HepG2 (cell line): ENCODE results near the gene HLA-DPA1. TPM values are rescaled to one million over a fixed set of nuclear protein-coding genes. Genes with fewer than 3 reads are reported as not detected.

Experiments
- ATAC-seq: fragments of 200-7000 bp; cut with Tn5 transposase; 3 replicates; pipeline ENCODE4 v1.9.1; 2020; ENCODE audit warnings: mild to moderate bottlenecking, moderate library complexity
- BruUV-seq: library from RNA; stranded (reverse); fragments of 400-500 nt; replicated peaks from 2 replicates; lab custom pipeline; 2021; lab: Mats Ljungman, UMichigan
- CTCF ChIA-PET: fragments of 300-600 bp; formaldehyde crosslinking; extraction: SDS; loops from one replicate; lab custom pipeline; 2021; ENCODE audit warnings: low total read pairs, inconsistent platforms, low intra/inter-chr PET ratio; lab: Yijun Ruan, JAX
- POLR2A ChIA-PET: fragments of 350-600 bp; sonication (Branson Sonifier 250); formaldehyde crosslinking; loops from one replicate; lab custom pipeline; 2020; ENCODE audit warnings: antibody characterized with exemption, inconsistent platforms; lab: Yijun Ruan, JAX
- DNase-seq: peaks from one replicate; pipeline ENCODE4 v3.0.0-alpha.2; 2015; ENCODE audit warnings: low spot score
- FAIRE-seq: peaks from 3 replicates; lab custom pipeline; 2011; peaks lifted over from hg19 to GRCh38; lab: Jason Lieb, UNC
- H2AFZ ChIP-seq: one replicate; pipeline ENCODE4 v1.6.1; 2011; ENCODE audit warnings: low read length, inconsistent platforms
- H3K27ac ChIP-seq: fragments of 300-600 bp; 3 replicates; pipeline ENCODE4 v1.8.0; 2011; ENCODE audit warnings: mixed run types, mild to moderate bottlenecking, mixed read lengths, low read length, inconsistent platforms; ENCODE audit not compliant: insufficient read depth; ENCODE audit errors: extremely low read length
- H3K27me3 ChIP-seq, 2 experiments: fragments of 200-600 bp in 1 of 2; 2 replicates in 1 of 2; 3 replicates in 1 of 2; pipeline versions ENCODE4 v1.6.0 to v1.8.0; 2011; ENCODE audit warnings: low read length in 2 of 2, mild to moderate bottlenecking in 2 of 2, moderate library complexity in 2 of 2, inconsistent platforms in 1 of 2; ENCODE audit not compliant: insufficient read depth in 2 of 2, control insufficient read depth in 1 of 2
- H3K36me3 ChIP-seq, 2 experiments: fragments of 200-600 bp in 1 of 2; replicated peaks in 1 of 2; 2 replicates in 1 of 2; 3 replicates in 1 of 2; pipeline versions ENCODE4 v1.5.1 to v1.8.0; 2011; ENCODE audit warnings: low read length in 2 of 2, inconsistent platforms in 1 of 2; ENCODE audit not compliant: insufficient read depth in 2 of 2, control insufficient read depth in 1 of 2
- H3K4me1 ChIP-seq: 2 replicates; pipeline ENCODE4 v1.5.1; 2012; ENCODE audit warnings: low read length, inconsistent platforms; ENCODE audit not compliant: insufficient read depth
- H3K4me2 ChIP-seq: 2 replicates; pipeline ENCODE4 v1.6.0; 2011; ENCODE audit warnings: low read depth, low read length, inconsistent platforms
- H3K4me3 ChIP-seq, 3 experiments: fragments of 200-600 bp in 1 of 3; sonication (generic), shearing (Covaris generic) in 1 of 3; replicated peaks in 1 of 3; 2 replicates each; pipeline ENCODE4 v1.5.1; 2011 to 2016; ENCODE audit warnings: low read length in 3 of 3, inconsistent platforms in 2 of 3, low read depth in 2 of 3, mild to moderate bottlenecking in 2 of 3, control low read depth in 1 of 3, mixed read lengths in 1 of 3; ENCODE audit not compliant: insufficient read depth in 1 of 3
- H3K79me2 ChIP-seq: one replicate; pipeline ENCODE4 v1.6.1; 2011; ENCODE audit warnings: low read length, inconsistent platforms; ENCODE audit not compliant: insufficient read depth
- H3K9ac ChIP-seq: 2 replicates; pipeline ENCODE4 v1.6.0; 2011; ENCODE audit warnings: mild to moderate bottlenecking, low read depth, low read length, inconsistent platforms; ENCODE audit not compliant: insufficient read depth
- H3K9me3 ChIP-seq: 2 replicates; pipeline ENCODE4 v1.5.1; 2012; ENCODE audit warnings: mild to moderate bottlenecking, low read length
- H4K20me1 ChIP-seq: 2 replicates; pipeline ENCODE4 v1.6.0; 2011; ENCODE audit warnings: inconsistent platforms, mild to moderate bottlenecking, low read length, moderate library complexity; ENCODE audit not compliant: insufficient read depth
- ARNTL ChIP-seq: sonication (generic); formaldehyde crosslinking; IDR thresholded peaks from 2 replicates; pipeline ENCODE4 v1.4.0; 2020; ENCODE audit warnings: mild to moderate bottlenecking, missing genetic modification reagents
- ETS1 ChIP-seq: sonication (generic); formaldehyde crosslinking; IDR thresholded peaks from 2 replicates; pipeline ENCODE4 v1.4.0; 2020; ENCODE audit warnings: missing genetic modification reagents
- MXD4 ChIP-seq: IDR thresholded peaks from 2 replicates; pipeline ENCODE4 v1.6.1; 2016; ENCODE audit warnings: mild to moderate bottlenecking, missing biosample characterization, missing genetic modification reagents
- NFIC ChIP-seq: IDR thresholded peaks from 2 replicates; pipeline ENCODE4 v1.6.1; 2012; ENCODE audit warnings: mild to moderate bottlenecking, low read length, inconsistent platforms
- NFKB2 ChIP-seq: sonication (generic); formaldehyde crosslinking; IDR thresholded peaks from 2 replicates; pipeline ENCODE4 v1.4.0; 2020; ENCODE audit warnings: missing genetic modification reagents, borderline replicate concordance
- NKX3-1 ChIP-seq: sonication (generic); formaldehyde crosslinking; IDR thresholded peaks from 2 replicates; pipeline ENCODE4 v1.5.0; 2020; ENCODE audit warnings: missing genetic modification reagents
- RCOR2 ChIP-seq: IDR thresholded peaks from 2 replicates; pipeline ENCODE4 v1.6.1; 2016; ENCODE audit warnings: missing biosample characterization, missing genetic modification reagents
- SAP130 ChIP-seq: IDR thresholded peaks from 2 replicates; pipeline ENCODE4 v1.6.1; 2016; ENCODE audit warnings: low read depth
- ZBTB40 ChIP-seq, 2 experiments: fragments of 450-650 bp in 1 of 2; sonication (generic) in 1 of 2; formaldehyde crosslinking in 1 of 2; IDR thresholded peaks; 2 replicates each; pipeline versions ENCODE4 v1.6.1 to v1.8.0; 2016 to 2022; ENCODE audit warnings: antibody characterized with exemption in 1 of 2, mild to moderate bottlenecking in 1 of 2, missing genetic modification reagents in 1 of 2
- ZFP36 ChIP-seq: fragments of 150-350 bp; IDR thresholded peaks from 2 replicates; pipeline ENCODE4 v1.6.1; 2018; ENCODE audit warnings: borderline replicate concordance, low read length, low read depth; ENCODE audit not compliant: partially characterized antibody
- WGBS: methylation state at CpG from one replicate; pipeline ENCODE4 v1.1.6; 2017; ENCODE audit warnings: low lambda C conversion rate; 5-methylcytosine and 5-hydroxymethylcytosine counted together
- in situ Hi-C: cut with HindIII; loops from 2 replicates; pipeline ENCODE4 v1.10.0; 2017; ENCODE audit warnings: low pct_unique_long_range_greater_than_20kb; ENCODE audit not compliant: extremely low pct_ligation_motif_present
- intact Hi-C: fragments of 100-400 bp; cut with micrococcal nuclease; formaldehyde crosslinking; loops from one replicate; pipeline ENCODE4 v1.10.0; 2022; ENCODE audit not compliant: unreplicated experiment
- polyA plus RNA-seq, 8 experiments: library from polyadenylated mRNA; depleted of rRNA in 3 of 8; stranded (reverse) in 7 of 8; unstranded in 1 of 8; fragments of >200 nt; fragmentation: Illumina TruSeq in 4 of 8; extraction: Trizol in 4 of 8; gene quantifications; 2 replicates each; pipeline versions ENCODE4 v1.2.1 to v1.2.3, GENCODE V29; 2011 to 2016; ENCODE audit warnings: low read depth in 4 of 8, missing spikeins in 1 of 8, mixed read lengths in 1 of 8; ENCODE audit not compliant: insufficient read depth in 1 of 8
- total RNA-seq, 5 experiments: library from RNA; depleted of rRNA; stranded (reverse); fragments of >200 nt; fragmentation: Illumina TruSeq; extraction: Trizol; gene quantifications; 2 replicates each; pipeline ENCODE4 v1.2.3, GENCODE V29; 2016; ENCODE audit warnings: low read depth in 1 of 5

Gene HLA-DPA1
- total and polyA plus RNA-seq, 2 of the 13 experiments (the other 11 are each of a cell fraction or from before 2014, with no cell fraction given): not detected

- WGBS: 85% methylated on average over 2 of the region's 2 CpGs
- Histone ChIP-seq H3K9ac (no peak overlapping the region), H3K4me2 (no peak overlapping the region), H3K9me3 (no peaks in the 10 kb centered on the region), H4K20me1 (no peaks in the 10 kb centered on the region), H2AFZ (no peak overlapping the region), H3K4me1 (no peaks in the 10 kb centered on the region), H3K79me2 (no peaks in the 10 kb centered on the region), H3K4me3 (no peak overlapping the region), H3K27me3 (peaks cover 0 to 12% of the 10 kb centered on the region in 2 experiments; a peak in 1 of 5 replicates), H3K36me3 (no peaks in the 10 kb centered on the region), H3K27ac (no peak overlapping the region)
- DNase-seq: no peak
- ChIA-PET CTCF (no interaction called here), POLR2A (no interaction called here)
- no TSS peak for BruUV-seq
- ATAC-seq: no peak
- FAIRE-seq: no peak
- in situ Hi-C loops: no loop called here
- TF ChIP-seq ETS1: no peak
- TF ChIP-seq RCOR2 (CRISPR knock-in tag): no peak
- no peak for TF ChIP-seq NFKB2 (CRISPR knock-in tag)
- TF ChIP-seq NFIC: no peak
- no peak for TF ChIP-seq NKX3-1
- TF ChIP-seq ZFP36: no peak
- no peak for TF ChIP-seq ZBTB40 (IDR thresholded peaks at IDR 0.05)
- no peak for TF ChIP-seq ZBTB40 (CRISPR knock-in tag; IDR thresholded peaks at IDR 0.05)
- TF ChIP-seq MXD4 (CRISPR knock-in tag): no peak
- TF ChIP-seq ARNTL (CRISPR knock-in tag): no peak
- TF ChIP-seq SAP130: no peak
- intact Hi-C loops: no loop called here
Measured at GRCh38 chr6:33107641-33108040, 34.2 kb upstream of the HLA-DPA1 start.
